Left lung (tissue), 10 donors: ENCODE data around the gene CSRNP3. TPM values are rescaled to one million over a fixed set of nuclear protein-coding genes. Genes with fewer than 3 reads are reported as not detected.

Experiments
- ATAC-seq: fragments of 200-7000 bp; cut with Tn5 transposase; one replicate; pipeline ENCODE4 v1.9.1; 2020; ENCODE audit warnings: moderate library complexity
- DNase-seq, 4 donors: peaks; one replicate each; pipeline ENCODE4 v3.0.0-alpha.2; 2013 to 2020
- H3K27ac ChIP-seq, 2 donors: fragments of 200-600 bp; sonication (generic) in 1 of 2; one replicate each; pipeline versions ENCODE4 v1.5.0 to v1.8.0; 2020 to 2021
- H3K27me3 ChIP-seq, 2 donors: fragments of 200-600 bp; sonication (generic) in 1 of 2; one replicate each; pipeline versions ENCODE4 v1.5.0 to v1.8.0; 2020 to 2021
- H3K36me3 ChIP-seq, 2 donors: fragments of 200-600 bp; sonication (generic) in 1 of 2; one replicate each; pipeline versions ENCODE4 v1.5.0 to v1.8.0; 2020 to 2021
- H3K4me1 ChIP-seq, 2 donors: fragments of 200-600 bp; one replicate each; pipeline ENCODE4 v1.8.0; 2021
- H3K4me3 ChIP-seq, 2 donors: fragments of 200-600 bp; sonication (generic) in 1 of 2; one replicate each; pipeline versions ENCODE4 v1.5.0 to v1.8.0; 2020 to 2021; ENCODE audit warnings: mild to moderate bottlenecking in 1 of 2
- H3K9me3 ChIP-seq, 2 donors: fragments of 200-600 bp; sonication (generic) in 1 of 2; one replicate each; pipeline versions ENCODE4 v1.5.0 to v1.8.0; 2020 to 2021
- intact Hi-C, 2 donors: fragments of 100-400 bp; cut with DNase I; formaldehyde crosslinking; loops; one replicate each; pipeline versions ENCODE4 v1.11.2 to v1.14.2; 2022
- polyA plus RNA-seq, 6 donors: library from polyadenylated mRNA; unstranded; fragments of 120-200 nt; gene quantifications; one replicate each; pipeline ENCODE4 v1.2.1, GENCODE V29; 2013; ENCODE audit not compliant: insufficient read length in 6 of 6
- total RNA-seq, 2 donors: library from RNA; stranded (reverse); fragmentation: NEBNext Ultra II Directional; extraction: Animal tissue kit (Norgen Biotek cat#: 25700); gene quantifications; one replicate each; pipeline ENCODE4 v1.2.1, GENCODE V29; 2021
- TF ChIP-seq, protein P1 (sequence below), 2 donors: fragments of 200-600 bp; sonication (generic) in 1 of 2; IDR thresholded peaks; one replicate each; pipeline versions ENCODE4 v1.5.0 to v1.8.0; 2021; ENCODE audit warnings: antibody characterized with exemption in 2 of 2
- donor health status: DM: no; HTN: yes; CAD: no.
- donor health status: DM: no; HTN: no; CAD: no.

CSRNP3 gene
- total and polyA plus RNA-seq, 8 donors, result 1.5 to 11.4 (median 8.3) TPM

DNA sequence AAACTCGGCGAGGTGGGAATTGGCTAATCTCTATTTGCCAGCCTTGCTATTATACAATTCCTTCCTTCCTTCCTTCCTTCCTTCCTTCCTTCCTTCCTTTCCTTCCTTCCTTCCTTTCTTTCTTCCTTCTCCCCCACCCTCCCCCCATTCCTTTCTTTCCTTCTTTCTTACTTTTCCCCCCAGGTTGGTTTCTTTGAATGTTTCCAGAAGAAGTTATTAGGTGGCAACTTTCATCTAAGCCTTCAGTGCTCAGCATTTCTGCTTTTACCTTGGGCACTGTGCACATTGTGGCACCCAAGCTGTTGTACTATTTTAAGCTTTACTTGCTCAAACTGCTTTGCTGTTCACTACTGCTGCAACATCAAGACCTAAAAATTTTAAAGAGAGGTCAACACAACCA is 17.2 kb upstream of the CSRNP3 start:
- TF ChIP-seq, protein P1, sequence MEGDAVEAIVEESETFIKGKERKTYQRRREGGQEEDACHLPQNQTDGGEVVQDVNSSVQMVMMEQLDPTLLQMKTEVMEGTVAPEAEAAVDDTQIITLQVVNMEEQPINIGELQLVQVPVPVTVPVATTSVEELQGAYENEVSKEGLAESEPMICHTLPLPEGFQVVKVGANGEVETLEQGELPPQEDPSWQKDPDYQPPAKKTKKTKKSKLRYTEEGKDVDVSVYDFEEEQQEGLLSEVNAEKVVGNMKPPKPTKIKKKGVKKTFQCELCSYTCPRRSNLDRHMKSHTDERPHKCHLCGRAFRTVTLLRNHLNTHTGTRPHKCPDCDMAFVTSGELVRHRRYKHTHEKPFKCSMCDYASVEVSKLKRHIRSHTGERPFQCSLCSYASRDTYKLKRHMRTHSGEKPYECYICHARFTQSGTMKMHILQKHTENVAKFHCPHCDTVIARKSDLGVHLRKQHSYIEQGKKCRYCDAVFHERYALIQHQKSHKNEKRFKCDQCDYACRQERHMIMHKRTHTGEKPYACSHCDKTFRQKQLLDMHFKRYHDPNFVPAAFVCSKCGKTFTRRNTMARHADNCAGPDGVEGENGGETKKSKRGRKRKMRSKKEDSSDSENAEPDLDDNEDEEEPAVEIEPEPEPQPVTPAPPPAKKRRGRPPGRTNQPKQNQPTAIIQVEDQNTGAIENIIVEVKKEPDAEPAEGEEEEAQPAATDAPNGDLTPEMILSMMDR (IDR thresholded peaks at IDR 0.05), result no peak
- no peak for ATAC-seq
- Histone ChIP-seq H3K4me3 (no peak overlapping the region), H3K27me3 (no peaks in the 10 kb centered on the region), H3K27ac (no peak overlapping the region), H3K9me3 (no peaks in the 10 kb centered on the region), H3K36me3 (no peaks in the 10 kb centered on the region), H3K4me1 (no peaks in the 10 kb centered on the region)
- no peak for DNase-seq
- intact Hi-C loops, result no loop called here

DNA sequence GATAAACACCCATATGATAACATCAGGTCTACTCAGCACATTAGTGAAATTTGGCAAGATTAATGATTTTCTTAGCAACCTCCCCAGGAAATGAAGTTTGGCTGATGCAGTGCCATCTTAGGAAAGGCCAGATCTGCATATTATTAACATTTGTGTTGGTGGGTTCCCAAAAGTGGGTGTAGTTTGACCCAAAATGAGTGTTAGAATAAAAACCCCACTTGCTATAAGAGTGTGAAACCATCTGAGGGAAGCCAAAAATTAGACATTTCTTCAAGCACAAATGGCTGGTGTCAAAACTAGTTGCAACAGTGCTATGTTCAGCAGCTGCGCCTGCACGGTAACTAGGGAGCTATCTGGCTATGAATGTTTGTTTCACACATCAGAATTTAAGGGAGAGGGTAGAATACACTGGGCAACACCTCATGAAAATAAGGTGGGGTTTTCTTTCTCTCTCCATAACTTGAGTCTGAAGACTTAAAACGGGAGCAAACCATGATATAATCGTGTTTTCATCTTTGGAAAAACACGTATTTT is 15.9 kb upstream of the CSRNP3 start:
- H3K27me3 ChIP-seq, result no peaks in the 10 kb centered on the region
- ATAC-seq (no peak), DNase-seq (no peak)
- TF ChIP-seq, protein P1 (IDR thresholded peaks at IDR 0.05), result no peak
- no peak overlapping the region for H3K27ac ChIP-seq
- H3K9me3 ChIP-seq, result no peaks in the 10 kb centered on the region
- no peaks in the 10 kb centered on the region for H3K36me3 ChIP-seq
- intact Hi-C loops, result no loop called here
- H3K4me3 ChIP-seq, result no peak overlapping the region
- H3K4me1 ChIP-seq, result no peaks in the 10 kb centered on the region

DNA sequence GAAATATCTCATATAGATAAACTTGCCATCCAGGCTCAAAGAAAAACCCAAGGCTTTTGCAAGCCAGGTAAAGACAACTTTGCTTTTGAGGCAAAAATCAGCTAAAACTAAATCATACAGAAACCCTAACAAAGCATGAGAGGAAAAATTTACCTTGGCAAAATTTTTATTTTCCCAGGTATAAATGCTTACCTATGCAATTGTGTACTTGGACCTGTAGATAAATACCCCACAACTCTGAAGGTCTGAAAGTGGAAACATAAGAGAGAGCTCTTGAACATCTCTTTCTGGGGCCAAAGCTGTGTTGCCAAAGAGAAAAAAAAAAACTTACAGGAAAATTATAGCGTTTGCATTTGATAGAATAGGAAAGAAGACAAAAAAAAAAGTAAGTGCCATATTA is 14.6 kb upstream of the CSRNP3 start:
- TF ChIP-seq, protein P1 (IDR thresholded peaks at IDR 0.05), result no peak
- Histone ChIP-seq H3K9me3 (no peaks in the 10 kb centered on the region), H3K27ac (no peak overlapping the region), H3K27me3 (no peaks in the 10 kb centered on the region), H3K36me3 (no peaks in the 10 kb centered on the region), H3K4me3 (no peak overlapping the region), H3K4me1 (no peaks in the 10 kb centered on the region)
- no peak for ATAC-seq
- intact Hi-C loops, result no loop called here
- no peak for DNase-seq

DNA sequence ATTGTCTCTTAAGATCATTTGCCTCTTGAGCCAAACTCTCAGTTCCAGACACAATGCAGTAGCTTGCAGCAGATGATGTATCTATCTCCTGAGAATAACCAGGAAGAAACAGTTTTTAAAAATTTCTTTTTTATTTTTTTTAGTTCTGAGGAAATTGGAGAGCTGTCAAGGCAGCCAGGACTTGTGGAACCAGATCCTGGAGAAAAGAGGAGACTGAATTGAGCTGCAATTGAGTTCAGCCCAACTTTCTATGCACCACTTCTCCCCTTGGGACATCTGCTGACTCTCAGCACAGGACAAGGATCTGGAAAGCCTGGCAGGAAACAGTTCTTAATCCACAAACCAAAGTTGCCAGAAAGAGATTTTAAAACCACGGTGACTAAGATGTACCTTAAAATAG is 13.5 kb upstream of the CSRNP3 start:
- H3K36me3 ChIP-seq, result no peaks in the 10 kb centered on the region
- no peak for ATAC-seq
- H3K27me3 ChIP-seq, result no peaks in the 10 kb centered on the region
- H3K27ac ChIP-seq, result no peak overlapping the region
- intact Hi-C loops, result no loop called here
- DNase-seq, result no peak
- TF ChIP-seq, protein P1 (IDR thresholded peaks at IDR 0.05), result no peak
- no peak overlapping the region for H3K4me3 ChIP-seq
- H3K9me3 ChIP-seq, result no peaks in the 10 kb centered on the region
- no peaks in the 10 kb centered on the region for H3K4me1 ChIP-seq

- TF ChIP-seq, protein P1 (IDR thresholded peaks at IDR 0.05), result no peak
- H3K4me1 ChIP-seq, result no peaks in the 10 kb centered on the region
- H3K4me3 ChIP-seq, result no peak overlapping the region
- H3K36me3 ChIP-seq, result no peaks in the 10 kb centered on the region
- H3K9me3 ChIP-seq, result no peaks in the 10 kb centered on the region
- no peak for ATAC-seq
- no peak overlapping the region for H3K27ac ChIP-seq
- H3K27me3 ChIP-seq, result no peaks in the 10 kb centered on the region
- DNase-seq, result no peak
- intact Hi-C loops, result no loop called here
Measured at GRCh38 chr2:165462443-165462842, 7.1 kb upstream of the CSRNP3 start.
